Gastrocnemius medialis (tissue), 4 donors: Measurements from ENCODE around the gene RFWD3. TPM values are rescaled to one million over a fixed set of nuclear protein-coding genes. Genes with fewer than 3 reads are reported as not detected.

ENCODE experiments used
- ATAC-seq, 2 donors: fragments of 150-250 bp; one replicate each; pipeline ENCODE4 v1.9.1; 2016
- DNase-seq, 2 donors: peaks; one replicate each; pipeline ENCODE4 v3.0.0-alpha.2; 2019
- H3K27ac ChIP-seq, 4 donors: fragments of 200-600 bp; sonication (generic); 1 replicate in 1 of 4; 2 replicates in 3 of 4; pipeline ENCODE4 v1.5.1; 2016 to 2018; ENCODE audit warnings: mild to moderate bottlenecking in 2 of 4, moderate library complexity in 1 of 4
- H3K27me3 ChIP-seq, 3 donors: fragments of 200-600 bp; sonication (generic) in 2 of 3; 1 replicate in 1 of 3; 2 replicates in 2 of 3; pipeline versions ENCODE4 v1.5.1 to v1.6.0; 2016 to 2019; ENCODE audit warnings: mild to moderate bottlenecking in 1 of 3, moderate library complexity in 1 of 3
- H3K36me3 ChIP-seq, 2 donors: fragments of 200-600 bp; sonication (generic) in 1 of 2; one replicate each; pipeline ENCODE4 v1.5.1; 2017 to 2018
- H3K4me1 ChIP-seq, 2 donors: fragments of 200-600 bp; sonication (generic) in 1 of 2; one replicate each; pipeline ENCODE4 v1.5.1; 2016 to 2017; ENCODE audit warnings: mild to moderate bottlenecking in 2 of 2
- H3K4me3 ChIP-seq, 4 donors: fragments of 200-600 bp; sonication (generic) in 3 of 4; 1 replicate in 1 of 4; 2 replicates in 3 of 4; pipeline ENCODE4 v1.5.1; 2016 to 2019; ENCODE audit warnings: mild to moderate bottlenecking in 2 of 4
- H3K9me3 ChIP-seq, 3 donors: fragments of 200-600 bp; sonication (generic) in 2 of 3; 1 replicate in 1 of 3; 2 replicates in 2 of 3; pipeline ENCODE4 v1.5.1; 2016 to 2019
- CTCF ChIP-seq, 5 experiments: fragments of 450-650 bp in 3 of 5; fragments of 200-600 bp in 2 of 5; sonication (generic) in 2 of 5; IDR thresholded peaks in 4 of 5; conservative IDR thresholded peaks in 1 of 5; 1 replicate in 4 of 5; 2 replicates in 1 of 5; pipeline ENCODE4 v1.5.1; 2016 to 2019; ENCODE audit warnings: antibody characterized with exemption in 5 of 5, mild to moderate bottlenecking in 3 of 5, moderate library complexity in 3 of 5
- POLR2A ChIP-seq, 2 donors: fragments of 450-650 bp; IDR thresholded peaks; one replicate each; pipeline ENCODE4 v1.6.1; 2017; ENCODE audit warnings: antibody characterized with exemption in 2 of 2, mild to moderate bottlenecking in 2 of 2, moderate library complexity in 2 of 2
- in situ Hi-C, 4 donors: fragments of 200-750 bp; cut with MboI; loops; one replicate each; pipeline versions ENCODE4 v1.15.0 to v1.8.0; 2017; ENCODE audit warnings: low sequenced_read_pairs in 4 of 4
- intact Hi-C: fragments of 100-400 bp; cut with DNase I; formaldehyde crosslinking; loops from one replicate; pipeline ENCODE4 v1.15.1; 2023; ENCODE audit warnings: low total_unique reads
- total RNA-seq, 4 donors: library from RNA; depleted of rRNA; stranded (reverse); fragments of >200 nt; gene quantifications; one replicate each; pipeline versions ENCODE4 v1.1.0 to v1.2.3, GENCODE V29; 2016

The RFWD3 gene
- total RNA-seq, 4 donors from 2014 or later, result 2.5 to 7.1 (median 4.1) TPM

- no peak for ATAC-seq
- TF ChIP-seq POLR2A (IDR thresholded peaks at IDR 0.05) (no peak), CTCF (IDR thresholded peaks at IDR 0.05 in 4 of 5, conservative IDR thresholded peaks at IDR 0.05 in 1 of 5) (peak in 1 of 5 experiments; percentile 9)
- intact Hi-C loops, result no loop called here
- Histone ChIP-seq H3K4me3 (no peak overlapping the region), H3K27ac (no peak overlapping the region), H3K4me1 (no peaks in the 10 kb centered on the region), H3K27me3 (no peaks in the 10 kb centered on the region), H3K9me3 (no peaks in the 10 kb centered on the region), H3K36me3 (peaks cover 0 to 39% of the 10 kb centered on the region in 2 donors)
- DNase-seq, result no peak
- in situ Hi-C loops, result no loop called here
Observed at GRCh38 chr16:74650966-74651567, 15.6 kb downstream of the RFWD3 start.

DNA sequence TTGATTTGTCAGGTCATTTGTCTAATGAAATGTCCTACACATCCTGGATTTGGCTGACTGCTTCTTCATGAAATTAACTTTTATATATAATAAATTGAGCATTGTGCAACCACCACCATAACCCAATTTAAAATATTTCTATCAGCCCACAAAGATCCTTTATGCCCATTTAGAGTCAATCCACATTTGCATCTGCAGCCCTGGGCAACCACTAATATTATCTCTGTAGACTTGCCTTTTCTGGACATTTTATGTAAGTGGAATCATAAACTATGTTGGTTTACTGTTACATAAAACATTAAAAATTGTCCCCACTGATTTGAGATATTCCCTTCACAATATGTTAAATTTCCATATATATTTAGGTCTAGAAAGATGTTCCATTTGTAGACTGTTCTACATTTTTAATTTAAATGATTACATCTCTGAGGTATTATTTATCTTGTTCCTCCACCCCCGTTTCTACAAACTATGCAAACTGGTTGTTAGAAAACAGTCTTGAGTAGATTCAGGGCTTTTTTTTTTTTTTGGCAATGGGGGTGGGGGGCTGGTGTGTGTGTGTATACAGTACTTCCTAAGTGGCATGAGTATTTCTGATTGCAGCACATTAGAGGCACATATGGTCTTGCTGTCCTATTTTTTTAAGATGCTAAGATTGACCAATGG lies 16.7 kb downstream of the RFWD3 start:
- no peaks in the 10 kb centered on the region for H3K9me3 ChIP-seq
- in situ Hi-C loops (no loop called here), intact Hi-C loops (no loop called here)
- H3K36me3 ChIP-seq, result peaks cover 0 to 39% of the 10 kb centered on the region in 2 donors
- no peak overlapping the region for H3K4me3 ChIP-seq
- no peak overlapping the region for H3K27ac ChIP-seq
- no peaks in the 10 kb centered on the region for H3K27me3 ChIP-seq
- DNase-seq (no peak), ATAC-seq (no peak)
- TF ChIP-seq CTCF (IDR thresholded peaks at IDR 0.05 in 4 of 5, conservative IDR thresholded peaks at IDR 0.05 in 1 of 5) (no peak), POLR2A (IDR thresholded peaks at IDR 0.05) (no peak)
- no peaks in the 10 kb centered on the region for H3K4me1 ChIP-seq

- Histone ChIP-seq H3K36me3 (peaks cover 0 to 52% of the 10 kb centered on the region in 2 donors), H3K4me3 (no peak overlapping the region), H3K27ac (no peak overlapping the region), H3K4me1 (no peaks in the 10 kb centered on the region), H3K9me3 (no peaks in the 10 kb centered on the region), H3K27me3 (no peaks in the 10 kb centered on the region)
- in situ Hi-C loops, result no loop called here
- intact Hi-C loops, result no loop called here
- ATAC-seq (no peak), DNase-seq (no peak)
- no peak for TF ChIP-seq POLR2A (IDR thresholded peaks at IDR 0.05)
- no peak for TF ChIP-seq CTCF (IDR thresholded peaks at IDR 0.05 in 4 of 5, conservative IDR thresholded peaks at IDR 0.05 in 1 of 5)
Observed at GRCh38 chr16:74641969-74642368, 24.7 kb downstream of the RFWD3 start.

DNA sequence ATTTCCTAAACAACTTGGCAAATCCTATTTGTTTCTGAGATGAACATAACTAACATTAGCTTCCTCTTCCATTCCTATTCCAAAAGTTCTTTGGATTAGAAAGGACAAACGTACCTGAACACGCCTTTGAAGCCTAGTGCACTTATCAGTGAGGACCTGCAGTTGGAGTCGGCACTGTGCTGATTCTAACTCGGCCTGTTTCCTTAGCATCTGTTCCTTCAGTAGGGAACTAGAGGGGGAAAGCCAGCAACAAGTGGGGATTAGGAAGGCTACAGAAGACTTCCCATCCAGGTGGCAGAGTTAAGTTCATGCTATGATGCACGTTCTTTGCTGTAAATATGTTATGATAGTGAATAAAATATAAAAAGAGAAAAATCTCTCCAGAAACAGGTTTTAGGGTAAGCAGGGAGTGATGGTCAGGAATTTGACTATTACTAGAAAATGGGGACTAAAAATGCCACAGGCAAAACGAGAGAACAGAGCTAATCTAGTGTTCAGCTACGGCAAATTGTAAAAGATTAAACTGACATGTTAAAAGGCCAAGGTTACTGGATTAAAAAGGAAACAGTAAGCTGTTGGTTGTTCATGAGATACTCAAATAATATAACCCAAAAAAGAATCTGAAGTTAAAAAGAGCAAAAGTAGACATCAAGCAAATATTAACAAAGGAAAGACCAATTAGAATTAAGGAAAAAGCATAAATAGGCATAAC lies 28.8 kb downstream of the RFWD3 start:
- H3K27me3 ChIP-seq, result no peaks in the 10 kb centered on the region
- no peak overlapping the region for H3K4me3 ChIP-seq
- no peak overlapping the region for H3K27ac ChIP-seq
- intact Hi-C loops, result no loop called here
- TF ChIP-seq CTCF (IDR thresholded peaks at IDR 0.05 in 4 of 5, conservative IDR thresholded peaks at IDR 0.05 in 1 of 5) (no peak), POLR2A (IDR thresholded peaks at IDR 0.05) (no peak)
- no peaks in the 10 kb centered on the region for H3K9me3 ChIP-seq
- H3K36me3 ChIP-seq, result peaks cover 0 to 59% of the 10 kb centered on the region in 2 donors
- DNase-seq (no peak), ATAC-seq (no peak)
- no peaks in the 10 kb centered on the region for H3K4me1 ChIP-seq
- in situ Hi-C loops, result no loop called here
